NCI-H748 treated with DMSO at 0.1 percent for 48 hours (cell line): ENCODE results near the gene SLC30A4.
"Not testable (repeated sequence)": the region's sequence is repeated elsewhere in the genome, so short reads cannot be mapped to it uniquely, and the experiment has no call there.

Experiments used
- DNase-seq: peaks from one replicate; lab custom pipeline; 2025; lab: John Stamatoyannopoulos, UW

Gene SLC30A4, protein sequence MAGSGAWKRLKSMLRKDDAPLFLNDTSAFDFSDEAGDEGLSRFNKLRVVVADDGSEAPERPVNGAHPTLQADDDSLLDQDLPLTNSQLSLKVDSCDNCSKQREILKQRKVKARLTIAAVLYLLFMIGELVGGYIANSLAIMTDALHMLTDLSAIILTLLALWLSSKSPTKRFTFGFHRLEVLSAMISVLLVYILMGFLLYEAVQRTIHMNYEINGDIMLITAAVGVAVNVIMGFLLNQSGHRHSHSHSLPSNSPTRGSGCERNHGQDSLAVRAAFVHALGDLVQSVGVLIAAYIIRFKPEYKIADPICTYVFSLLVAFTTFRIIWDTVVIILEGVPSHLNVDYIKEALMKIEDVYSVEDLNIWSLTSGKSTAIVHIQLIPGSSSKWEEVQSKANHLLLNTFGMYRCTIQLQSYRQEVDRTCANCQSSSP

DNA sequence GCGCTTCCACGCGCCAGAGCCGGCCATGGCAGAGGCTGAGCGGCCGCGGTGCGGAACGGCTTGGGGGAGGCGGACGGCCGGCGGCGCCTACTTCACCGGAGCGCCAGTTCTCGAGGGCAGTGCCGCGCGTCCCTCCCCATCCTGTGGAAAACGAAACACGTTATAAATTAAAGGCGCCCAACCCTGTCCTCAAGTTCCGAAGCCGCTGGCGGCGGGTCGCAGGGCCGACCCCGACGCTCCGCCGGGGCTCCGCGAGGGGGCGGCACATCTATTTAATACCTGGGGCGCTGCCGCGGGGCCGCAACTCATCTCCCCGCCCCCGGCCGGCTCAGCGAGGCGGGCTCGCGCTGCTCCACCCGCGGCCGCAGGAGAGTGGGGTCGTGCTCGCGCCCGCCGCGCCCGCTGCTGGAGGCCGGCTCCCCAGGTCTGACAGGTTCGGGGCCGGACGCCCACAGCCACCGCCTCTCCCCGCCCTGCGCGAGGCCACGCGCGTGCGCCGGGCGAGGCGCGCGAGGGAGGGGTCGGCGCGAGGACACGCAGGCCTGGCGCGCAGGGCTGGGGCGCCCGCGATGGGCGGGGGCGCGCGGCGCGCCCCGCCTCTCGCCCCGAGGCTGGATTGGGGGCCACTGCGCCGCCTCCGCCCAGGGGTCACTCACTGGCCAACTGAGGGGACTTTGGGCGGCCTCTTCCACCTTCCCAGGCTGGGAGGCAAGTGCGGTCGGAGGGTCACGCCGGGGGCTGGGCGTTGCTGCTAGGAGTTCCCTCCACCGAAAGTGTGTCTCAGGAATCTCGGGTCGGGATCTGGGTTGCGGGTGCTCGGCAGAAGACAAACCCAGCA is at the start of gene SLC30A4:
SLC30A4 (minus strand) TSS at position 428 of the 838 bp plus-strand sequence; CDS start at position 27, 401 bp downstream.
- DNase-seq: no peak

GRCh38 chr15:45555934-45556608 is 33.5 kb upstream of the SLC30A4 start:
- no peak for DNase-seq

DNA sequence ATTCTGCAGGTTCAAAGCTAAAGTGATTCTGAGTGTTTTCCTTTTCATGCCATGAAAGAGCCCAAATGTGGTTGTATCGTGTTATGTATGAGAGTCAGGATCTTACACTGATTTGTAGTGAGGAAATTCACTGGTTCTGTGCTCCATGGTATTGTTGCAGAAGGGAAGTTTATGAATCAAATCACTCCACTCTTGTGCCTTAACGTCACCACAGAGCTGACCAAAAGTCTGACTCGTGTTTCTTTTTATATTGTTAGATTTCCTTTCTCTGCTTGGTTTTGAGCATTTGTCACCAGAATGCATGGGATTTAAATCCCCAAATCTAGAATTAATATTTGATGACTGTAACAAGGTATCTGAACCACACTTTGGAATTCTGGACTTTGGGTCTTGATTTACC is 29.1 kb upstream of the SLC30A4 start:
- no peak for DNase-seq

DNA sequence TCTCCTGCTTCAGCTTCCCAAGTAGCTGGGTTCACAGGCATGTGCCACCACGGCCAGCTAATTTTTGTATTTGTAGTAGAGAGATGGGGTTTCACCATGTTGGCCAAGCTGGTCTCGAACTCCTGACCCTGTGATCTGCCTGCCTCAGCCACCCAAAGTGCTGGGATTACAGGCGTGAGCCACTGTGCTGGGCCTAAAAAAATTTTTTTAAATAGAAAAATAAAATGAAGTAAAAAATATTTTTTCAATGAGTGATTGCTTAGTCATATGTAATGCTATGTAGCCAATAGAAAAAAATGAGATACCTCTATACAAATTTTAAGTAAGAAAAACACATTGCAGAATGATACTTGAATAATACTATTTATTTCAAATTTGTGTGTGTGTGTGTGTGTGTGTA is 27.9 kb upstream of the SLC30A4 start:
- DNase-seq: no peak

- no peak for DNase-seq
Observed at GRCh38 chr15:45549541-45550220, 27.1 kb upstream of the SLC30A4 start.

- DNase-seq: no peak
Observed at GRCh38 chr15:45548753-45549520, 26.4 kb upstream of the SLC30A4 start.

GRCh38 chr15:45546789-45547188 is 24.2 kb upstream of the SLC30A4 start:
- no peak for DNase-seq

DNA sequence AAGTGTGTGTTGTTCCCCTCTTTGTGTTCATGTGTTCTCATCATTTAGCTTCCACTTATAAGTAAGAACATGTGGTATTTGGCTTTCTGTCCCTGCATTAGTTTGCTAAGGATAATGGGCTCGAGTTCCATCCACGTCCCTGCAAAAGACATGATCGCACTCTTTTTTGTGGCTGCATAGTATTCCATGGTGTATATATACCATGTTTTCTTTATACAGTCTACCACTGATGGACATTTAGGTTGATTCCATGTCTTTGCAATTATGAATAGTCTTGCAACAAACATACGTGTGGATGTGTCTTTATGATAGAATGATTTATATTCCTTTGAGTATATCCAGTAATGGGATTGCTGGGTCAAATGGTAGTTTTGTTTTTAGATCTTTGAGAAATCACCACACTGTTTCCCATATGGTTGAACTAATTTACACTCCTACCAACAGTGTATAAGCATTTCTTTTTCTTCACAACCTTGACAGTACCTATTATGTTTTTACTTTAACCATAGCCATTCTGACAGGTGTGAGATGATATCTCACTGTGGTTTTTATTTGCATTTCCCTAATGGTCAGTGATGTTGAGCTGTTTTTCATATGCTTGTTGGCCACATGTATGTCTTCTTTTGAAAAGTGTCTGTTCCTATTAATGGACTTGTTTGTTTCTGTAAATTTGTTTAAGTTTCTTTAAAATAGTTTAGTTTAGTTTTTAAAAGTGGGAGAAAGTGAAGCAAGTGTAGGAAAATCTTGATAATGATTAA is 21.9 kb upstream of the SLC30A4 start:
- no peak for DNase-seq

- no peak for DNase-seq
Observed at GRCh38 chr15:45543051-45543450, 20.5 kb upstream of the SLC30A4 start.

DNA sequence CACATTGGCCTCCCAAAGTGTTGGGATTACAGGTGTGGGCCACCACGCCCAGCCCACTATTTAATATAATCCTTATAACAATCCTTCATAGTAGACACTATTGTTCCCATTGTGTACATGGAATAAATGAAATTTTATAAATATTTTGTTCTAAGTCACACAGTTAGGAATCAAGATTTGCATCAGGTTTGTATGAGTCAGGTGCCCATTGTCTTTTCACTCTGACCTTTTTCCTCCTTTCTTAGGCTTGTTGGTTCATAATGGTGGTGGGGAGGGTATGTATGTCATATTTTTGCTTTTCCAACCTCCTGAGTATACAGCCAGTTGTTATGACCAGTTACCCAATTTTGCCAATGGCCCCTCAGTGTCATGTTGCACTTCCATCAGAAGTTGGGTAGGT is 18.0 kb upstream of the SLC30A4 start:
- DNase-seq: no peak

DNA sequence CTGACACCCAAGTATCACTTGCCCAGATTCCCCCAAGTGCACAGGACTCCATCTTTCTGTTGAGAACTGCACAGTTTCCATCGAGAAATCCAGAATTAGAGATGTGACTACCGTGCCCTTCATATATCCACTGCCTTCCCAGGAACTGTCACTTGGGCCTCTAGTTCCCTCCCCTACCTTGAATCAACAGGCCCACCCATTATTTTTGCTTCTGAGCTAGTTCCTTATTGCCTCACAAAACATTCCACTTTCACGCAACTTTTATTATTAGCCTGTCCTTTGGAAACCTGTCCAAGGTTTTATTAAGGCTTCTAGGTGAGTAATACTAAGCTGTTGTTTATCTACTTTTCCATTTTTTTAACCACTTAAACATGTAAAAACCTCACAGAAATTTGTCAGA is 17.1 kb upstream of the SLC30A4 start:
- DNase-seq: no peak

- no peak for DNase-seq
Observed at GRCh38 chr15:45536934-45537333, 14.4 kb upstream of the SLC30A4 start.

DNA sequence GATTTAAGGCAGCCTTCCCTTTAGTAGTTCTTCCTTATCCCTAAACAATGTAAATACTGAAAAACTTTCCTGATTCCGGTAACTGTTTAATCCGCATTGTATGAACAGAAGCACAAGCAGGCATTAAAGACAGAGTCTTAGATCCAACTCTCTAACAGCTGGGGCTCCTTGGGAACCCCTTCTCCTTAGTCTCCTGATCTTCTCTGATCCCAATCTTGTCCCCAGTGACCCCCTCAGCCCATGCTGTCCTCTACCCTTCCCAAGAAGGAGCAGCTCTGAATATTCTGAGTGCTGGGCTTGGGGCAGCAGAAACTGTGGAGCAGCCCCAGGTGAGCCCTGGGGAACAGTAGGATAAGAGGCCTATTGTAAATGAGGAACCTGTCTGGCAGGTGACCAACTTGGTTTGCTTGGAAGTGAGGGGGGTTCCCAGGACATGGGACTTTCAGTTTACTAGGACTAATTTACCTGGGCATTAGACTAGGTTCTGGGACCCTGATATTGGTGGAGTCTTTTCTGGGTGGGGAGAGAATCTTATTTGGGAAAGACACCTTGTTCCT is 13.0 kb upstream of the SLC30A4 start:
- no peak for DNase-seq

- DNase-seq: no peak
Observed at GRCh38 chr15:45534821-45535220, 12.3 kb upstream of the SLC30A4 start.

DNA sequence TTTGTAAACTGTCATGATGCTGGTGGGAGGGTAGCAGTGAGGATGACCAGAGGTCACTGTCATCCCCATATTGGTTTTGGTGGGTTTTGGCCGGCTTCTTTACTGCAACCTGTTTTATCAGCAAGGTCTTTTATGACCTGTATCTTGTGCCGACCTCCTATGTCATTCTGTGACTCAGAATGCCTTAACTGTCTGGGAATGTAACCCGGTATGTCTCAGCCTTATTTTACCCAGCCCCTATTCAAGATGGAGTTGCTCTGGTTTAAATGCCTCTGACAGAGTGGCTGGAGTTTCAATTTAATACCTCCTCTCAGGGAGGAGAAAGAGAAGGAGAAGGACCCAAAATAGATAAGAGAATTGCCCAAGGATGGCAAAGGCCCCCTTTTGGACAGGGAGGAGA is 10.3 kb upstream of the SLC30A4 start:
- DNase-seq: not testable (repeated sequence)

DNA sequence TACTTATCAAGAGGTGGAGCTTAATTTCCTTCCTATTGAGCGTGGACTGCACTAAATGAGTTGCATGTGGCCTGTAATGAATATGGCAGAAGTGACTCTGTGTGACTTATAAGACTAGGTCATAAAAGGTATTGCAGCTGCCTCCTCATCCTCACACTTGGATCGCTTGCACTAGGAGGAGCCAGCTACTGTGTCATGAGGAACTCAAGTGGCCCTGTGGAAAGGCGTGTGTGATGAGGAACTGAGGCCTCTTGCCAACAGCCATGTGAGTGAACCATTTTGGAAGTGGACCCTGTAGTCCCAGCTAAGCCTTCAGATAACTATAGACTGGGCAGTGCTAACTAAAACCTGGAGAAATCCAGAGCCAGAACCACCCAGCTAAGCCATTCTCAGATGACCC is 7.1 kb upstream of the SLC30A4 start:
- DNase-seq: no peak

DNA sequence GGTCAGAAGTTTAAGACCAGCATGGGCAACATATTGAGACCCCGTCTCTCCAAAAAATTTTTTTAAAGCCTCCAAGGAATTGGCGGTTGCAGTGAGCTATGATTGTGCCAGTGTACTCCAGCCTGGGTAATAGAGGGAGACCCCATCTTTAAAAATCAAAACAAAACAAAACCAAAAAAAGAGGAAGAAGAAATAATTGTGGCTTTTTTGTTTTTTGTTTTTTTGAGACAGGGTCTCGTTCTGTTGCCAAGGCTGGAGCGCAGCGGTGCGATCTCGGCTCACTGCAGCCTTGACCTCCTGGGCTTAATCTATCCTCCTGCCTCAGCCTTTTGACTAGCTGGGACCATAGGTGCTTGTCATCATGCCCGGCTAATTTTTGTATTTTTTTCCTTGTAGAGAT is 4.5 kb upstream of the SLC30A4 start:
- DNase-seq: no peak

- no peak for DNase-seq
Observed at GRCh38 chr15:45523166-45523460, 558 bp upstream of the SLC30A4 start.

GRCh38 chr15:45521596-45522327 is 793 bp downstream of the SLC30A4 start:
- DNase-seq: no peak
